Stimulated activated CD4-positive, alpha-beta T cell treated with anti-CD3 and anti-CD28 coated beads, Interleukin-15, amount 100 ng/mL, for 24 hours (primary cell): ENCODE results near the gene FPGS.
"Not testable (repeated sequence)": the region's sequence is repeated elsewhere in the genome, so short reads cannot be mapped to it uniquely, and the experiment has no call there.

Experiments used
- DNase-seq: peaks from one replicate; pipeline ENCODE4 v3.0.0-alpha.2; 2020

The FPGS gene

GRCh38 chr9:127814619-127815511 is 12.2 kb downstream of the FPGS start:
- no peak for DNase-seq

GRCh38 chr9:127815512-127816361 is 13.1 kb downstream of the FPGS start:
- DNase-seq: no peak

- DNase-seq: no peak
These were observed 13.7 kb downstream of the FPGS start for GRCh38 chr9:127816362-127816725.

- no peak for DNase-seq
These were observed 14.0 kb downstream of the FPGS start for GRCh38 chr9:127816728-127817127.

GRCh38 chr9:127817881-127818434 is 15.3 kb downstream of the FPGS start:
- no peak for DNase-seq

- no peak for DNase-seq
These were observed 15.9 kb downstream of the FPGS start for GRCh38 chr9:127818574-127818973.

- no peak for DNase-seq
These were observed 19.4 kb downstream of the FPGS start for GRCh38 chr9:127822108-127822507.

- no peak for DNase-seq
These were observed 22.8 kb downstream of the FPGS start for GRCh38 chr9:127825319-127826051.

- no peak for DNase-seq
These were observed 23.7 kb downstream of the FPGS start for GRCh38 chr9:127826253-127826913.

- no peak for DNase-seq
These were observed 25.8 kb downstream of the FPGS start for GRCh38 chr9:127828262-127829031.

GRCh38 chr9:127829205-127829906 is 26.7 kb downstream of the FPGS start:
- no peak for DNase-seq

GRCh38 chr9:127832248-127832647 is 29.6 kb downstream of the FPGS start:
- DNase-seq: no peak

- DNase-seq: no peak
These were observed 30.9 kb downstream of the FPGS start for GRCh38 chr9:127833555-127833954.

GRCh38 chr9:127835991-127836516 is 33.4 kb downstream of the FPGS start:
- peak; percentile 42 for DNase-seq

GRCh38 chr9:127836561-127836960 is 33.9 kb downstream of the FPGS start:
- DNase-seq: not testable (repeated sequence)

- DNase-seq: no peak
These were observed 34.7 kb downstream of the FPGS start for GRCh38 chr9:127837346-127837745.

- DNase-seq: no peak
These were observed 35.8 kb downstream of the FPGS start for GRCh38 chr9:127838375-127839078.

- no peak for DNase-seq
These were observed 38.6 kb downstream of the FPGS start for GRCh38 chr9:127841087-127841835.

GRCh38 chr9:127844821-127845359 is 42.2 kb downstream of the FPGS start:
- DNase-seq: no peak
